HCT116 (cell line): ENCODE measurements around the gene ARF1.

Source experiments
- CTCF ChIP-seq, 3 experiments: fragments of 200-600 bp in 1 of 3; sonication (generic) in 1 of 3; IDR thresholded peaks in 2 of 3; conservative IDR thresholded peaks in 1 of 3; 2 replicates each; pipeline ENCODE4 v1.5.1; 2012 to 2017; ENCODE audit warnings: low read depth in 2 of 3, low read length in 2 of 3, antibody characterized with exemption in 1 of 3, borderline replicate concordance in 1 of 3, control low read depth in 1 of 3, mild to moderate bottlenecking in 1 of 3, mixed read lengths in 1 of 3, mixed run types in 1 of 3, moderate library complexity in 1 of 3; ENCODE audit not compliant: insufficient read depth in 1 of 3
- ELF1 ChIP-seq: IDR thresholded peaks from 2 replicates; pipeline ENCODE4 v1.6.1; 2012; ENCODE audit warnings: low read depth, borderline replicate concordance
- EZH2 ChIP-seq: fragments of 200-600 bp; sonication (generic); IDR thresholded peaks from 2 replicates; pipeline ENCODE4 v1.6.1; 2017; ENCODE audit warnings: antibody characterized with exemption, mixed run types
- JUND ChIP-seq: IDR thresholded peaks from 2 replicates; pipeline ENCODE4 v1.6.1; 2012
- POLR2A ChIP-seq: IDR thresholded peaks from 2 replicates; pipeline ENCODE4 v1.7.0; 2011; ENCODE audit warnings: borderline replicate concordance; ENCODE audit not compliant: insufficient read depth, insufficient read length; ENCODE audit errors: extremely low read depth
- POLR2AphosphoS5 ChIP-seq: IDR thresholded peaks from 2 replicates; pipeline ENCODE4 v1.6.1; 2011; ENCODE audit warnings: mild to moderate bottlenecking, low read depth, low read length, moderate library complexity
- REST ChIP-seq: IDR thresholded peaks from 2 replicates; pipeline ENCODE4 v1.6.1; 2012; ENCODE audit warnings: low read depth
- SIN3A ChIP-seq: IDR thresholded peaks from 2 replicates; pipeline ENCODE4 v1.6.1; 2012; ENCODE audit warnings: low read depth
- YY1 ChIP-seq: IDR thresholded peaks from 2 replicates; pipeline ENCODE4 v1.6.1; 2011; ENCODE audit warnings: low read length, low read depth, moderate library complexity, mild to moderate bottlenecking; ENCODE audit not compliant: insufficient replicate concordance; ENCODE audit errors: extremely low read depth
- ZNF274 ChIP-seq: fragments of 200-500 bp; sonication (Bioruptor generic); IDR thresholded peaks from 2 replicates; pipeline ENCODE4 v1.6.1; 2014; ENCODE audit warnings: mild to moderate bottlenecking, low read depth, low read length, inconsistent platforms
- TF ChIP-seq, protein P1 (sequence below): IDR thresholded peaks from 2 replicates; pipeline ENCODE4 v1.6.1; 2012

- TF ChIP-seq YY1: no peak
- no peak for TF ChIP-seq CTCF (IDR thresholded peaks at IDR 0.05 in 2 of 3, conservative IDR thresholded peaks at IDR 0.05 in 1 of 3; ENCODE audit: borderline replicate concordance in 1 of 3, insufficient read depth in 1 of 3, low read depth in 2 of 3, low read length in 2 of 3)
- TF ChIP-seq ELF1: no peak
- no peak for TF ChIP-seq POLR2AphosphoS5
- TF ChIP-seq SIN3A: no peak
- no peak for TF ChIP-seq EZH2
- no peak for TF ChIP-seq POLR2A
- TF ChIP-seq ZNF274: no peak
- TF ChIP-seq REST: no peak
- TF ChIP-seq, protein P1, sequence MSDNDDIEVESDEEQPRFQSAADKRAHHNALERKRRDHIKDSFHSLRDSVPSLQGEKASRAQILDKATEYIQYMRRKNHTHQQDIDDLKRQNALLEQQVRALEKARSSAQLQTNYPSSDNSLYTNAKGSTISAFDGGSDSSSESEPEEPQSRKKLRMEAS: no peak
- TF ChIP-seq JUND: no peak
Measured at GRCh38 chr1:228085287-228085951, 2.9 kb downstream of the ARF1 start.
